ENCODE results near the gene HTRA1. TPM values are rescaled to one million over a fixed set of nuclear protein-coding genes. Genes with fewer than 3 reads are reported as not detected.
A peak's percentile ranks its signal among the peaks of the same experiment; 100 is the strongest.

HTRA1 gene
- total and polyA plus RNA-seq, 10 donors: 18.3 to 63.7 (median 35.3) TPM

GRCh38 chr10:122435212-122435827, 26.0 kb upstream of the HTRA1 start:
- intact Hi-C loops (cut with DNase I; ENCODE audit: low total_unique reads): loop anchor here (5.0 kb wide), 2 partner anchors 88 to 138 kb away; no protein-coding TSS in a partner anchor
- peaks cover 0 to 26% (median under 1%) of the 10 kb centered on the region in 6 donors for H3K36me3 ChIP-seq
- no peaks in the 10 kb centered on the region for H3K4me1 ChIP-seq
- no peak overlapping the region for H3K4me3 ChIP-seq
- no peak for TF ChIP-seq POLR2A (IDR thresholded peaks at IDR 0.05)
- no peak for TF ChIP-seq POLR2AphosphoS5 (IDR thresholded peaks at IDR 0.05)
- TF ChIP-seq CTCF (IDR thresholded peaks at IDR 0.05 in 8 of 11, conservative IDR thresholded peaks at IDR 0.05 in 3 of 11): peak in 9 of 11 experiments; percentile 22 to 72 (median 66)
- no peaks in the 10 kb centered on the region for H3K27me3 ChIP-seq (replicated peaks in 1 of 7)
- no peak overlapping the region for H3K27ac ChIP-seq
- H3K9me3 ChIP-seq: peaks cover 0 to 14% (median 11%) of the 10 kb centered on the region in 8 donors
- WGBS, 5 donors: 29 to 37% (median 31%) methylated on average over 3 of the region's 3 CpGs
- no peak for DNase-seq

GRCh38 chr10:122441961-122442360, 19.4 kb upstream of the HTRA1 start:
- WGBS, 5 donors: 76 to 92% (median 85%) methylated on average over 7 of the region's 7 CpGs
- intact Hi-C loops (cut with DNase I; ENCODE audit: low total_unique reads): loop anchor here (10.0 kb wide), 1 partner anchor 123 kb away; the partner anchor contains the start of gene DMBT1
- H3K36me3 ChIP-seq: no peaks in the 10 kb centered on the region
- H3K9me3 ChIP-seq: peaks cover 0 to 16% (median 12%) of the 10 kb centered on the region in 8 donors
- TF ChIP-seq POLR2A (IDR thresholded peaks at IDR 0.05) (no peak), POLR2AphosphoS5 (IDR thresholded peaks at IDR 0.05) (no peak), CTCF (IDR thresholded peaks at IDR 0.05 in 8 of 11, conservative IDR thresholded peaks at IDR 0.05 in 3 of 11) (no peak)
- H3K27ac ChIP-seq: no peak overlapping the region
- H3K4me3 ChIP-seq: no peak overlapping the region
- DNase-seq: no peak
- H3K4me1 ChIP-seq: no peaks in the 10 kb centered on the region
- H3K27me3 ChIP-seq (replicated peaks in 1 of 7): peaks cover 0 to 9% (median 0%) of the 10 kb centered on the region in 7 donors

GRCh38 chr10:122445469-122445868, 15.9 kb upstream of the HTRA1 start:
- no peak for TF ChIP-seq CTCF (IDR thresholded peaks at IDR 0.05 in 8 of 11, conservative IDR thresholded peaks at IDR 0.05 in 3 of 11)
- no peak for TF ChIP-seq POLR2AphosphoS5 (IDR thresholded peaks at IDR 0.05)
- no peak for TF ChIP-seq POLR2A (IDR thresholded peaks at IDR 0.05)
- H3K4me1 ChIP-seq: peaks cover 0 to 8% (median 3%) of the 10 kb centered on the region in 6 donors
- H3K4me3 ChIP-seq: no peak overlapping the region
- WGBS, 5 donors: 73 to 90% (median 88%) methylated on average over 1 of the region's 1 CpG
- H3K27me3 ChIP-seq (replicated peaks in 1 of 7): peaks cover 0 to 23% (median 3%) of the 10 kb centered on the region in 7 donors
- H3K9me3 ChIP-seq: peaks cover 0 to 1% (median 0%) of the 10 kb centered on the region in 8 donors
- no peaks in the 10 kb centered on the region for H3K36me3 ChIP-seq
- no peak for DNase-seq
- intact Hi-C loops (cut with DNase I; ENCODE audit: low total_unique reads): loop anchor here (10.0 kb wide), 1 partner anchor 119 kb away; the partner anchor contains the start of gene DMBT1
- no peak overlapping the region for H3K27ac ChIP-seq

- Histone ChIP-seq H3K36me3 (no peaks in the 10 kb centered on the region), H3K4me3 (no peak overlapping the region), H3K27ac (no peak overlapping the region), H3K9me3 (no peaks in the 10 kb centered on the region), H3K4me1 (peaks cover 0 to 8% (median 3%) of the 10 kb centered on the region in 6 donors), H3K27me3 (replicated peaks in 1 of 7) (peaks cover 0 to 27% (median 3%) of the 10 kb centered on the region in 7 donors)
- intact Hi-C loops (cut with DNase I; ENCODE audit: low total_unique reads): loop anchor here (10.0 kb wide), 1 partner anchor 119 kb away; the partner anchor contains the start of gene DMBT1
- DNase-seq: no peak
- TF ChIP-seq POLR2AphosphoS5 (IDR thresholded peaks at IDR 0.05) (no peak), POLR2A (IDR thresholded peaks at IDR 0.05) (no peak), CTCF (IDR thresholded peaks at IDR 0.05 in 8 of 11, conservative IDR thresholded peaks at IDR 0.05 in 3 of 11) (no peak)
Observed at GRCh38 chr10:122445904-122446303, 15.4 kb upstream of the HTRA1 start.
